HFF-Myc (cell line): ENCODE data around the gene SFMBT2.
"Not testable (repeated sequence)": the region's sequence is repeated elsewhere in the genome, so short reads cannot be mapped to it uniquely, and the experiment has no call there.

Experiments
- DNase-seq: peaks from one replicate; pipeline ENCODE4 v3.0.0-alpha.2; 2011; ENCODE audit warnings: low read depth; ENCODE audit errors: extremely low read depth
- H3K4me3 ChIP-seq: replicated peaks from 2 replicates; pipeline ENCODE4 v1.5.1; 2011; ENCODE audit warnings: low read depth, mild to moderate bottlenecking, control low read depth, low read length
- TF ChIP-seq, protein P1 (sequence below): IDR thresholded peaks from 2 replicates; pipeline ENCODE4 v1.5.1; 2012; ENCODE audit warnings: mild to moderate bottlenecking, low read depth, low read length, control low read depth; ENCODE audit errors: missing control alignments

Gene SFMBT2

DNA sequence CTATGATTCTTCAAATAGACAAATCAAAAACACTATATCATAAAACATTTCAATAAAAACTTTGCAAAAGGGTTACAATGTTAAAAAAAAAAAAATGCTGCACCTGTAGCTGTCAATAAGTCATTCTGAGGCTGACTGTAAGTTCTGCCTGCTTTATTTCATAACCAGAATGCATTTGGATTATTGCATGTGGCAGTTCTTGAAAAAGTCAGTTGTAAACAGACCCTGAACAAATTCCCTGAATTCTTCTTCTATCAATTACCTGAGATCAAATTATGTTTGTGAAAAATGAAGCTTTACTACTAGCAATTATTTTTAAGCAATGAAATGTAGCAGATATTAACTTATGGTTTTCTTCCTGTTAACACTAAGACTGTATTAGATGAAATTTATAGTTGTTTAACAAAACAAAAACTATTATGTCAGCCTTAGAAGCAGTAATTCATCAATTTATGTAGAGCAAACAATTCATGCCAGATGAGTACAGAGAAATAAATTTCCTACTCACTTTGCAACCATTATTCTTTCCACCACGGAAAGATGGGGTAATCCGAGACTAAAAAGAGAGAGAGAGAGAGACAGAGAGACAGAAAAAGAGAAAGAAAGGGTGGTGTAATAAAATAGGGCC is 107.8 kb downstream of the SFMBT2 start:
- H3K4me3 ChIP-seq = no peak overlapping the region
- no peak for DNase-seq
- TF ChIP-seq, protein P1, sequence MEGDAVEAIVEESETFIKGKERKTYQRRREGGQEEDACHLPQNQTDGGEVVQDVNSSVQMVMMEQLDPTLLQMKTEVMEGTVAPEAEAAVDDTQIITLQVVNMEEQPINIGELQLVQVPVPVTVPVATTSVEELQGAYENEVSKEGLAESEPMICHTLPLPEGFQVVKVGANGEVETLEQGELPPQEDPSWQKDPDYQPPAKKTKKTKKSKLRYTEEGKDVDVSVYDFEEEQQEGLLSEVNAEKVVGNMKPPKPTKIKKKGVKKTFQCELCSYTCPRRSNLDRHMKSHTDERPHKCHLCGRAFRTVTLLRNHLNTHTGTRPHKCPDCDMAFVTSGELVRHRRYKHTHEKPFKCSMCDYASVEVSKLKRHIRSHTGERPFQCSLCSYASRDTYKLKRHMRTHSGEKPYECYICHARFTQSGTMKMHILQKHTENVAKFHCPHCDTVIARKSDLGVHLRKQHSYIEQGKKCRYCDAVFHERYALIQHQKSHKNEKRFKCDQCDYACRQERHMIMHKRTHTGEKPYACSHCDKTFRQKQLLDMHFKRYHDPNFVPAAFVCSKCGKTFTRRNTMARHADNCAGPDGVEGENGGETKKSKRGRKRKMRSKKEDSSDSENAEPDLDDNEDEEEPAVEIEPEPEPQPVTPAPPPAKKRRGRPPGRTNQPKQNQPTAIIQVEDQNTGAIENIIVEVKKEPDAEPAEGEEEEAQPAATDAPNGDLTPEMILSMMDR = no peak

DNA sequence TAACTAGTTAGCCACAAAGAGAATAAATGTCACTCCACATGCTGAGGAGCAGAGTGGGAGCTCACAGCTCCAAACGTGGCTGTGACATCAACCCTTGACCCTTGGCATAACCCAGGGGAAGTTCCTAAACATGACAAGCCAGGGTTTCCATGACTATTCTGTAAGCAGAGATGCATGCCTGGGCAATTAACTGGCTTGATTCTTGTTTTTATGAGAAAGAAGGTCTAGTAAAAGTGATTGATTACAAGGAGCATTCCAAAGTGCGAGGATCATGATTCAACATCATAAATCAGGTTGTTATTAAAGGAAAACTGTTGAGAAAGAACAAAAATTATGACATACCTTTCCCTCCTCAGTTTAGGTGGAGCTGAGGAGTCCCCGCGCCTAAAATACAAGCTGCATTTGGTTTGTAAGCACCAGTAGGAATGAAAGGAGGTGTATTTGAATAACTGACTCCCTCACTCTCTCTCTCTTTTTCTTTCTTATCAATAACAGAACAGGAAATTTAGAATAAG is 108.4 kb downstream of the SFMBT2 start:
- DNase-seq = no peak
- no peak overlapping the region for H3K4me3 ChIP-seq
- TF ChIP-seq, protein P1 = no peak

DNA sequence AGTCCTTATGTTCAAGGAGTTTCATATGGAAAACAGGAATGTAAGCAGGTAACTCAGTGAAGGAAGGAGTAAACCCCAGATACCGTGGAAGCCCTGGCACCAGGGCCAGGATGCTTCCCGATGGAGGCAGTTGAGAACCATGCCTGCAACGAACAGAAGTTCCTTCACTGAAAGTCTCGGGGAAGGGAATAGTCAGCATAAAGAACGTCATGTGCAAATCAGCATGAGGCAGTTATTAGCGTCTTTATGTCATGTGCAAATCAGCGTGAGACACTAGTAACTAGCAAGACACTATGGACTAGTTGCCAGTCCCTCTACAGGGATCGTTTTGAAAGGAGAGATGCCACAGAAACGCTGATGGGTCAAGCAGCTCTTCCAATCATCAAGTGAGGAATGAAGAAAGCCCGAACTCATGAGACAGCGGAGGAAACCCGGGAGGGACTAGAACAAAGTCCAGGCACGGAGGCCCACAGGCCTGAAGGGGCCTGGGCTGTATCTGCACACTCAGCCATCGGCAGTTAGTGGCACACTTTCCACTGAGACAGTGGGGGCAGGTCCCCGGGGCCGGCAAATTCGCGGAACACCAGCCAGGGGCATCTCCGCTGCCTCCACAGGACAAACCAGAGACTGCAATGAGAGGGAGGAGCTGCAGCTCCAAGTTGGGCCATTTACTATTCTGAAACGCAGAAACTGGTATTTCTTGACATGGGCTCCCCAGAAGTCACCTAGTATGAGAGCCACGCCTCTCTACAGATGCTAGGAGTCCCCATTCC is 109.6 kb downstream of the SFMBT2 start:
- no peak for DNase-seq
- no peak overlapping the region for H3K4me3 ChIP-seq
- TF ChIP-seq, protein P1 = no peak

DNA sequence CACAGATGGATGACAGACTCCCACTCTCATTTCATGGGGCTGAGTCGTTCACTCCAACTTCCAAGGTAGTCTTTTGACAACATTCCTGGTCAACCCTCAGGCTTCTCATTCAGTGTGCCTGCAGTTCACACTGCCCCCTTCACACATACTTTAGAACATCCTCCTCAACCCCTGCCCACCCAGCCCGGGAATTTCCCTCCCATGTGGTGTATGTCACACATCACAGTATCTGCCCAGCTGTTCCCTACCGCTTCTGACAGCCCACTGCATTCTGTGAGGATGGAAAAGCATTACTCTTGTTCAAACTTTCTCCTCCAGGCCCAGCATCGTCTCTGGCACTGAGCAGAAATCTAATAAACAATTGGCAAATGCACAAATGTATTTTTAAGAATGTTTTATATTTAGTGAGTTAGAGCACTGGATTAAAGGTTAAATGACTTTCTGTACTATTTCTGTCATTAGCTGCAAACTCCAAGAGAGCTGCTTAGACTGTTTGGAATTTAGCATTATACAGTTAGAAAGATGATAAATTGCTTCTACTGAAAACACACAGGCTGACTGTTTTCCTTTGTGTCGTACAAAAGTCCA is 110.4 kb downstream of the SFMBT2 start:
- no peak overlapping the region for H3K4me3 ChIP-seq
- DNase-seq = no peak
- TF ChIP-seq, protein P1 = no peak

DNA sequence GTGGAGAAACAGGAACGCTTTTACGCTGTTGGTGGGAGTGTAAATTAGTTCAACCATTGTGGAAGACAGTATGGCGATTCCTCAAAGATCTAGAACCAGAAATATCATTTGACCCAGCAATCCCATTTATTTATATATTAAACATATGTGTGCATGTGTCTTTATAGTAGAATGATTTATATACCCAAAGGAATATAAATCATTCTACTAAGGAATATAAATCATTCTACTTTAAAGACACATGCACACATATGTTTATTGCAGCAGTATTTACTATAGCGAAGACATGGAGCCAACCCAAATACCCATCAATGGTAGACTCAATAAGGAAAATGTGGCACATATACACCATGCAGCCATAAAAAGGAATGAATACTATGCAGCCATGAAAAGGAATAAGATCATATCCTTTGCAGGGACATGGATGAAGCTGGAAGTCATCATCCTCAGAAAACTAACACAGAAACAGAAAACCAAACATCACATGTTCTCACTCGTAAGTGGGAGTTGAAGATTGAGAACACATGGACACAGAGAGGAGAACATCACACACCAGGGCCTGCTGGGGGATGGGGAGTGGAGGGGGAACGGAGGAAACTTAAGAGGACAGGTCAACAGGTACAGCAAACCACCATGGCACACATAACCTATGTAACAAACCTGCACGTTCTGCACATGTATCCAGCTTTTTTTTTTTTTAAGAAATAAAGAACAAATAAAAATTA is 111.1 kb downstream of the SFMBT2 start:
- DNase-seq, H3K4me3 ChIP-seq: not testable (repeated sequence)

DNA sequence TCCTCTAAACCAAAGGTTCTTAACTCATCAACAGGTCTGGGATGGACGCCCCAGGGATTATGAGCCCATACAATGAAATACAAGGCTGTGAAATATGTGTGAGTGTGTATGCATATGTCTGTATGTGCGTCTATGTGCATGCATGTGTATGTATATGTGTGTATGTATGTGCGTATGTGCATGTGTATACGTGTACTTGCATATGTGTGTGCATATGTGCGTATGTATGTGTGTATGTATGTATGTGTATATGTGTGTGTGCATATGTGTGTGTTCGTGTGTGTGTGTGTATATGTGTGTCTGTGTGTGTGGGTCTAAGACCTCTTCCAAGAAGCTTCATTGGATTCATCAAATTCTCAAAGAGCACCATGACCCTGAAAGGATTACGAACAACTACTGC is 112.3 kb downstream of the SFMBT2 start:
- no peak overlapping the region for H3K4me3 ChIP-seq
- no peak for DNase-seq
- TF ChIP-seq, protein P1 = no peak
